ENCODE data around the gene PABPN1L. TPM values are rescaled to one million over a fixed set of nuclear protein-coding genes. Genes with fewer than 3 reads are reported as not detected.

PABPN1L gene
- total and polyA plus RNA-seq, 2 of the 8 experiments (the other 6 are each of a cell fraction or from before 2014, with no cell fraction given): not detected

DNA sequence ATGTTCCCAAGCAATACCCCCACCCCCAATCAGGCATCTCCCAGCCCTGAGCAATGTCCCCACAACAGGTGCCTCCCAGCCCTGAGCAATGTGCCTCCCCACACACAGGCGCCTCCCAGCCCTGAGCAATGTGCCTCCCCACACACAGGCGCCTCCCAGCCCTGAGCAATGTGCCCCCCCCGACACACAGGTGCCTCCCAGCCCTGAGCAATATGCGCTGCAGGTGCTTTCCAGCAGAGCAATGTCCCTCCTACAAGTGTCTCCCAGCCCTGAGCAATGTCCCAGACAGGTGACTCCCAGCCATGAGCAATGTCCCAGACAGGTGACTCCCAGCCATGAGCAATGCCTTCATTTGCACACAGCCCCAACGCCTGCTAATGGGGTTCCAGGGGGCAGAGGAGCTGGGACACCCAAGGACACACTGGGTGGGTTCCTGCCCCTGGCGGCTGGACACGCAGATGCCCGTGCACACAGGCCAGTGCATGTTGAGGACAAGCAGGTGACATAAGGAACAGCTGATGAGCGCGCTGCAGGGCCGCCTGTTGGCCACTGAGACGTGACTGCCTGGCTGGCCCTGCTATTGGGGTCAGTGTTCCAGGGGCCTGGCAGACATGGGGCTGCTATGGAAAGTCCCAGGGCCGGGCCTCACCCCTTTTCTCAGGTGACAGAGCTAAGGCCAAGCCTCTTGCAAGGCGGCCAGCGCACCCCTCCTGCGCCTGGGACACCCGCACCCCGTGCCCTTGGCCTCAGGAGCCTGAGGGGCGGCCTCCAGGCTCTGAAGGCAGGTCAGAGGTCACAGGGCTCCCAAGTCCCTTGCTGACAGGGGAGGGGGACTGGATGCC lies 26.9 kb upstream of the PABPN1L start (continued):
- TF ChIP-seq, protein P1, sequence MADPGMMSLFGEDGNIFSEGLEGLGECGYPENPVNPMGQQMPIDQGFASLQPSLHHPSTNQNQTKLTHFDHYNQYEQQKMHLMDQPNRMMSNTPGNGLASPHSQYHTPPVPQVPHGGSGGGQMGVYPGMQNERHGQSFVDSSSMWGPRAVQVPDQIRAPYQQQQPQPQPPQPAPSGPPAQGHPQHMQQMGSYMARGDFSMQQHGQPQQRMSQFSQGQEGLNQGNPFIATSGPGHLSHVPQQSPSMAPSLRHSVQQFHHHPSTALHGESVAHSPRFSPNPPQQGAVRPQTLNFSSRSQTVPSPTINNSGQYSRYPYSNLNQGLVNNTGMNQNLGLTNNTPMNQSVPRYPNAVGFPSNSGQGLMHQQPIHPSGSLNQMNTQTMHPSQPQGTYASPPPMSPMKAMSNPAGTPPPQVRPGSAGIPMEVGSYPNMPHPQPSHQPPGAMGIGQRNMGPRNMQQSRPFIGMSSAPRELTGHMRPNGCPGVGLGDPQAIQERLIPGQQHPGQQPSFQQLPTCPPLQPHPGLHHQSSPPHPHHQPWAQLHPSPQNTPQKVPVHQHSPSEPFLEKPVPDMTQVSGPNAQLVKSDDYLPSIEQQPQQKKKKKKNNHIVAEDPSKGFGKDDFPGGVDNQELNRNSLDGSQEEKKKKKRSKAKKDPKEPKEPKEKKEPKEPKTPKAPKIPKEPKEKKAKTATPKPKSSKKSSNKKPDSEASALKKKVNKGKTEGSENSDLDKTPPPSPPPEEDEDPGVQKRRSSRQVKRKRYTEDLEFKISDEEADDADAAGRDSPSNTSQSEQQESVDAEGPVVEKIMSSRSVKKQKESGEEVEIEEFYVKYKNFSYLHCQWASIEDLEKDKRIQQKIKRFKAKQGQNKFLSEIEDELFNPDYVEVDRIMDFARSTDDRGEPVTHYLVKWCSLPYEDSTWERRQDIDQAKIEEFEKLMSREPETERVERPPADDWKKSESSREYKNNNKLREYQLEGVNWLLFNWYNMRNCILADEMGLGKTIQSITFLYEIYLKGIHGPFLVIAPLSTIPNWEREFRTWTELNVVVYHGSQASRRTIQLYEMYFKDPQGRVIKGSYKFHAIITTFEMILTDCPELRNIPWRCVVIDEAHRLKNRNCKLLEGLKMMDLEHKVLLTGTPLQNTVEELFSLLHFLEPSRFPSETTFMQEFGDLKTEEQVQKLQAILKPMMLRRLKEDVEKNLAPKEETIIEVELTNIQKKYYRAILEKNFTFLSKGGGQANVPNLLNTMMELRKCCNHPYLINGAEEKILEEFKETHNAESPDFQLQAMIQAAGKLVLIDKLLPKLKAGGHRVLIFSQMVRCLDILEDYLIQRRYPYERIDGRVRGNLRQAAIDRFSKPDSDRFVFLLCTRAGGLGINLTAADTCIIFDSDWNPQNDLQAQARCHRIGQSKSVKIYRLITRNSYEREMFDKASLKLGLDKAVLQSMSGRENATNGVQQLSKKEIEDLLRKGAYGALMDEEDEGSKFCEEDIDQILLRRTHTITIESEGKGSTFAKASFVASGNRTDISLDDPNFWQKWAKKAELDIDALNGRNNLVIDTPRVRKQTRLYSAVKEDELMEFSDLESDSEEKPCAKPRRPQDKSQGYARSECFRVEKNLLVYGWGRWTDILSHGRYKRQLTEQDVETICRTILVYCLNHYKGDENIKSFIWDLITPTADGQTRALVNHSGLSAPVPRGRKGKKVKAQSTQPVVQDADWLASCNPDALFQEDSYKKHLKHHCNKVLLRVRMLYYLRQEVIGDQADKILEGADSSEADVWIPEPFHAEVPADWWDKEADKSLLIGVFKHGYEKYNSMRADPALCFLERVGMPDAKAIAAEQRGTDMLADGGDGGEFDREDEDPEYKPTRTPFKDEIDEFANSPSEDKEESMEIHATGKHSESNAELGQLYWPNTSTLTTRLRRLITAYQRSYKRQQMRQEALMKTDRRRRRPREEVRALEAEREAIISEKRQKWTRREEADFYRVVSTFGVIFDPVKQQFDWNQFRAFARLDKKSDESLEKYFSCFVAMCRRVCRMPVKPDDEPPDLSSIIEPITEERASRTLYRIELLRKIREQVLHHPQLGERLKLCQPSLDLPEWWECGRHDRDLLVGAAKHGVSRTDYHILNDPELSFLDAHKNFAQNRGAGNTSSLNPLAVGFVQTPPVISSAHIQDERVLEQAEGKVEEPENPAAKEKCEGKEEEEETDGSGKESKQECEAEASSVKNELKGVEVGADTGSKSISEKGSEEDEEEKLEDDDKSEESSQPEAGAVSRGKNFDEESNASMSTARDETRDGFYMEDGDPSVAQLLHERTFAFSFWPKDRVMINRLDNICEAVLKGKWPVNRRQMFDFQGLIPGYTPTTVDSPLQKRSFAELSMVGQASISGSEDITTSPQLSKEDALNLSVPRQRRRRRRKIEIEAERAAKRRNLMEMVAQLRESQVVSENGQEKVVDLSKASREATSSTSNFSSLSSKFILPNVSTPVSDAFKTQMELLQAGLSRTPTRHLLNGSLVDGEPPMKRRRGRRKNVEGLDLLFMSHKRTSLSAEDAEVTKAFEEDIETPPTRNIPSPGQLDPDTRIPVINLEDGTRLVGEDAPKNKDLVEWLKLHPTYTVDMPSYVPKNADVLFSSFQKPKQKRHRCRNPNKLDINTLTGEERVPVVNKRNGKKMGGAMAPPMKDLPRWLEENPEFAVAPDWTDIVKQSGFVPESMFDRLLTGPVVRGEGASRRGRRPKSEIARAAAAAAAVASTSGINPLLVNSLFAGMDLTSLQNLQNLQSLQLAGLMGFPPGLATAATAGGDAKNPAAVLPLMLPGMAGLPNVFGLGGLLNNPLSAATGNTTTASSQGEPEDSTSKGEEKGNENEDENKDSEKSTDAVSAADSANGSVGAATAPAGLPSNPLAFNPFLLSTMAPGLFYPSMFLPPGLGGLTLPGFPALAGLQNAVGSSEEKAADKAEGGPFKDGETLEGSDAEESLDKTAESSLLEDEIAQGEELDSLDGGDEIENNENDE (IDR thresholded peaks at IDR 0.05; ENCODE audit: insufficient replicate concordance, low read length): no peak

Data from H1 (cell line).